ENCODE measurements around the gene KCNK6.

Gene KCNK6

GRCh38 chr19:38283271-38283670 is 36.4 kb upstream of the KCNK6 start:
- no peak for DNase-seq
- TF ChIP-seq, protein P1, sequence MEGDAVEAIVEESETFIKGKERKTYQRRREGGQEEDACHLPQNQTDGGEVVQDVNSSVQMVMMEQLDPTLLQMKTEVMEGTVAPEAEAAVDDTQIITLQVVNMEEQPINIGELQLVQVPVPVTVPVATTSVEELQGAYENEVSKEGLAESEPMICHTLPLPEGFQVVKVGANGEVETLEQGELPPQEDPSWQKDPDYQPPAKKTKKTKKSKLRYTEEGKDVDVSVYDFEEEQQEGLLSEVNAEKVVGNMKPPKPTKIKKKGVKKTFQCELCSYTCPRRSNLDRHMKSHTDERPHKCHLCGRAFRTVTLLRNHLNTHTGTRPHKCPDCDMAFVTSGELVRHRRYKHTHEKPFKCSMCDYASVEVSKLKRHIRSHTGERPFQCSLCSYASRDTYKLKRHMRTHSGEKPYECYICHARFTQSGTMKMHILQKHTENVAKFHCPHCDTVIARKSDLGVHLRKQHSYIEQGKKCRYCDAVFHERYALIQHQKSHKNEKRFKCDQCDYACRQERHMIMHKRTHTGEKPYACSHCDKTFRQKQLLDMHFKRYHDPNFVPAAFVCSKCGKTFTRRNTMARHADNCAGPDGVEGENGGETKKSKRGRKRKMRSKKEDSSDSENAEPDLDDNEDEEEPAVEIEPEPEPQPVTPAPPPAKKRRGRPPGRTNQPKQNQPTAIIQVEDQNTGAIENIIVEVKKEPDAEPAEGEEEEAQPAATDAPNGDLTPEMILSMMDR (IDR thresholded peaks at IDR 0.05), result no peak
- intact Hi-C loops (cut with DNase I; ENCODE audit: low total_unique reads), result no loop called here
- no peaks in the 10 kb centered on the region for H3K27me3 ChIP-seq
- H3K4me3 ChIP-seq, result no peak overlapping the region
- H3K36me3 ChIP-seq, result peaks cover 0 to 14% (median 0%) of the 10 kb centered on the region in 3 donors
- no peak overlapping the region for H3K27ac ChIP-seq
- H3K9me3 ChIP-seq, result no peaks in the 10 kb centered on the region
- H3K4me1 ChIP-seq, result peaks cover 0 to 9% (median 4%) of the 10 kb centered on the region in 4 donors

- TF ChIP-seq, protein P1 (IDR thresholded peaks at IDR 0.05), result no peak
- Histone ChIP-seq H3K27ac (no peak overlapping the region), H3K4me3 (no peak overlapping the region), H3K4me1 (no peaks in the 10 kb centered on the region), H3K36me3 (peaks cover 0 to 23% (median under 1%) of the 10 kb centered on the region in 3 donors), H3K9me3 (no peaks in the 10 kb centered on the region), H3K27me3 (no peaks in the 10 kb centered on the region)
- intact Hi-C loops (cut with DNase I; ENCODE audit: low total_unique reads), result no loop called here
- no peak for DNase-seq
These were observed 35.2 kb upstream of the KCNK6 start for GRCh38 chr19:38284422-38284821.

DNA sequence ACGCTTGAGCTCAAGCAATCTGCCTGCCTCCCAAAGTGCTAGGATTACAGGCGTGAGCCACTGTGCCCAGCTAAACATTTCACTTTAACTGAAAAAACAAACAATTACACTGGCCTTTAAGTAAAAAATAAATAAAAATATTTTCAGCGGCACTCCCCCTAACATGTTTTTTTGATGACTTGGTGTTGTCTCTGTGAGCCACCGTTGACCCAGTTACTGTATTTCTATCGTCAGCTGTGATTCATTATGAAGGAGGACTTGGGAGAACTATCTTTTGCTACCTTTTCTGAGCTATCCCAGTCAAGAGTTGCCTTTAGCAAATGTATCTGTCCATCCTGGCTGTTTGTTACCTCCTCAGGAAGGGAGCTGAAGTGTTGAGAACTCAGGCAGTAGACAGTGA is 34.1 kb upstream of the KCNK6 start:
- Histone ChIP-seq H3K9me3 (no peaks in the 10 kb centered on the region), H3K27me3 (no peaks in the 10 kb centered on the region), H3K4me3 (no peak overlapping the region), H3K27ac (no peak overlapping the region), H3K4me1 (peaks cover 0 to 7% (median 0%) of the 10 kb centered on the region in 4 donors), H3K36me3 (peaks cover 6 to 35% (median 12%) of the 10 kb centered on the region in 3 donors)
- TF ChIP-seq, protein P1 (IDR thresholded peaks at IDR 0.05), result no peak
- intact Hi-C loops (cut with DNase I; ENCODE audit: low total_unique reads), result no loop called here
- DNase-seq, result no peak

- Histone ChIP-seq H3K4me3 (no peak overlapping the region), H3K9me3 (no peaks in the 10 kb centered on the region), H3K27me3 (no peaks in the 10 kb centered on the region), H3K27ac (no peak overlapping the region), H3K4me1 (peaks cover 0 to 18% (median 0%) of the 10 kb centered on the region in 4 donors), H3K36me3 (peaks cover 7 to 47% (median 20%) of the 10 kb centered on the region in 3 donors)
- TF ChIP-seq, protein P1 (IDR thresholded peaks at IDR 0.05), result no peak
- intact Hi-C loops (cut with DNase I; ENCODE audit: low total_unique reads), result no loop called here
- no peak for DNase-seq
These were observed 32.0 kb upstream of the KCNK6 start for GRCh38 chr19:38287604-38288003.

GRCh38 chr19:38288123-38288855 is 31.4 kb upstream of the KCNK6 start:
- H3K27ac ChIP-seq, result no peak overlapping the region
- TF ChIP-seq, protein P1 (IDR thresholded peaks at IDR 0.05), result no peak
- H3K27me3 ChIP-seq, result no peaks in the 10 kb centered on the region
- peaks cover 7 to 54% (median 20%) of the 10 kb centered on the region in 3 donors for H3K36me3 ChIP-seq
- intact Hi-C loops (cut with DNase I; ENCODE audit: low total_unique reads), result no loop called here
- no peaks in the 10 kb centered on the region for H3K9me3 ChIP-seq
- peaks cover 0 to 18% (median 0%) of the 10 kb centered on the region in 4 donors for H3K4me1 ChIP-seq
- no peak for DNase-seq
- no peak overlapping the region for H3K4me3 ChIP-seq

Measured in tibial artery (tissue), 4 donors.